DOHH2 (cell line): ENCODE data around the gene APOBEC3B.

Experiments
- H3F3A ChIP-seq: fragments of 200-600 bp; sonication (generic), shearing (Covaris generic); 2 replicates; pipeline ENCODE4 v1.6.0; 2016; ENCODE audit warnings: antibody characterized with exemption, mild to moderate bottlenecking; ENCODE audit not compliant: control insufficient read depth, insufficient read depth
- H3K27ac ChIP-seq: fragments of 200-600 bp; sonication (generic); 2 replicates; pipeline ENCODE4 v1.5.1; 2014; ENCODE audit warnings: low read depth, mild to moderate bottlenecking, low read length, moderate library complexity
- H3K27me3 ChIP-seq: fragments of 200-600 bp; sonication (generic); 2 replicates; pipeline ENCODE4 v1.6.1; 2014; ENCODE audit warnings: mild to moderate bottlenecking, low read length, mixed read lengths; ENCODE audit not compliant: control insufficient read depth
- H3K36me3 ChIP-seq: fragments of 200-600 bp; sonication (generic); 2 replicates; pipeline ENCODE4 v1.6.1; 2014; ENCODE audit warnings: mild to moderate bottlenecking, low read length, moderate library complexity, mixed read lengths; ENCODE audit not compliant: control insufficient read depth
- H3K4me1 ChIP-seq: fragments of 200-600 bp; sonication (generic); 2 replicates; pipeline ENCODE4 v1.6.1; 2014; ENCODE audit warnings: mild to moderate bottlenecking, low read length, mixed read lengths; ENCODE audit not compliant: control insufficient read depth
- H3K4me2 ChIP-seq: fragments of 200-600 bp; sonication (generic); 2 replicates; pipeline ENCODE4 v1.6.0; 2014; ENCODE audit warnings: mild to moderate bottlenecking, low read length, moderate library complexity
- H3K4me3 ChIP-seq: fragments of 200-600 bp; sonication (generic); 2 replicates; pipeline ENCODE4 v1.5.1; 2014; ENCODE audit warnings: mild to moderate bottlenecking, low read length, mixed read lengths
- H3K79me2 ChIP-seq: fragments of 200-600 bp; sonication (generic); 2 replicates; pipeline ENCODE4 v1.6.1; 2014; ENCODE audit warnings: mild to moderate bottlenecking, low read length, mixed read lengths; ENCODE audit not compliant: control insufficient read depth
- H3K9me2 ChIP-seq: fragments of 200-600 bp; sonication (generic); replicated peaks from 2 replicates; pipeline ENCODE4 v1.6.1; 2014; ENCODE audit warnings: mild to moderate bottlenecking, low read length, mixed read lengths; ENCODE audit not compliant: control insufficient read depth
- H3K9me3 ChIP-seq: fragments of 200-600 bp; sonication (generic); 2 replicates; pipeline ENCODE4 v1.6.1; 2014; ENCODE audit warnings: antibody characterized with exemption, low read length, mixed read lengths; ENCODE audit not compliant: control insufficient read depth, insufficient read depth
- H4K20me1 ChIP-seq: fragments of 200-600 bp; sonication (generic); 2 replicates; pipeline ENCODE4 v1.6.0; 2014; ENCODE audit warnings: low read depth, mild to moderate bottlenecking, antibody characterized with exemption, low read length, moderate library complexity; ENCODE audit not compliant: control insufficient read depth, insufficient read depth
- CTCF ChIP-seq: fragments of 200-600 bp; sonication (generic); IDR thresholded peaks from one replicate; pipeline ENCODE4 v1.5.1; 2014; ENCODE audit warnings: antibody characterized with exemption, mild to moderate bottlenecking, low read depth, low read length; ENCODE audit not compliant: poor library complexity, severe bottlenecking
- EZH2phosphoT487 ChIP-seq: fragments of 200-600 bp; sonication (generic); IDR thresholded peaks from 2 replicates; pipeline ENCODE4 v1.6.1; 2017; ENCODE audit warnings: borderline replicate concordance, mild to moderate bottlenecking, antibody characterized with exemption, low read length, moderate library complexity, mixed read lengths

APOBEC3B gene

GRCh38 chr22:38951734-38952133 is 30.4 kb upstream of the APOBEC3B start:
- Histone ChIP-seq H3K79me2 (no peaks in the 10 kb centered on the region), H3K9me3 (no peaks in the 10 kb centered on the region), H3K27me3 (peaks cover 30% of the 10 kb centered on the region), H3K4me2 (no peak overlapping the region), H3F3A (no peaks in the 10 kb centered on the region), H3K27ac (no peak overlapping the region), H3K4me1 (no peaks in the 10 kb centered on the region), H4K20me1 (no peaks in the 10 kb centered on the region), H3K36me3 (no peaks in the 10 kb centered on the region), H3K4me3 (no peak overlapping the region), H3K9me2 (no peaks in the 10 kb centered on the region)
- no peak for TF ChIP-seq CTCF
- no peak for TF ChIP-seq EZH2phosphoT487

- Histone ChIP-seq H3F3A (no peaks in the 10 kb centered on the region), H3K9me3 (no peaks in the 10 kb centered on the region), H3K9me2 (no peaks in the 10 kb centered on the region), H3K36me3 (no peaks in the 10 kb centered on the region), H3K79me2 (no peaks in the 10 kb centered on the region), H3K27ac (no peak overlapping the region), H3K27me3 (peaks cover 24% of the 10 kb centered on the region), H3K4me2 (no peak overlapping the region), H3K4me3 (no peak overlapping the region), H4K20me1 (no peaks in the 10 kb centered on the region), H3K4me1 (no peaks in the 10 kb centered on the region)
- TF ChIP-seq EZH2phosphoT487: no peak
- no peak for TF ChIP-seq CTCF
Observed at GRCh38 chr22:38952281-38952993, 29.7 kb upstream of the APOBEC3B start.

- Histone ChIP-seq H4K20me1 (no peaks in the 10 kb centered on the region), H3K4me1 (no peaks in the 10 kb centered on the region), H3K27me3 (peaks cover 18% of the 10 kb centered on the region), H3K27ac (no peak overlapping the region), H3K9me2 (no peaks in the 10 kb centered on the region), H3K4me3 (no peak overlapping the region), H3F3A (no peaks in the 10 kb centered on the region), H3K4me2 (no peak overlapping the region), H3K79me2 (no peaks in the 10 kb centered on the region), H3K36me3 (no peaks in the 10 kb centered on the region), H3K9me3 (no peaks in the 10 kb centered on the region)
- TF ChIP-seq CTCF: no peak
- TF ChIP-seq EZH2phosphoT487: no peak
Observed at GRCh38 chr22:38953091-38953490, 29.1 kb upstream of the APOBEC3B start.
